ENCODE results near the gene KIAA0825. TPM values are rescaled to one million over a fixed set of nuclear protein-coding genes. Genes with fewer than 3 reads are reported as not detected.

The KIAA0825 gene
- total RNA-seq, 1 donor from 2014 or later: 0.99 TPM

- no peak for DNase-seq (ENCODE audit: low read depth in 2 of 2)
Measured at GRCh38 chr5:94243612-94244011, 374.8 kb downstream of the KIAA0825 start.

- DNase-seq (ENCODE audit: low read depth in 2 of 2): no peak
Measured at GRCh38 chr5:94240993-94241651, 377.3 kb downstream of the KIAA0825 start.

GRCh38 chr5:94240596-94240992 lies 377.8 kb downstream of the KIAA0825 start:
- DNase-seq (ENCODE audit: low read depth in 2 of 2): no peak

GRCh38 chr5:94240134-94240533 lies 378.3 kb downstream of the KIAA0825 start:
- DNase-seq (ENCODE audit: low read depth in 2 of 2): no peak

- no peak for DNase-seq (ENCODE audit: low read depth in 2 of 2)
Measured at GRCh38 chr5:94239266-94239665, 379.1 kb downstream of the KIAA0825 start.

- DNase-seq (ENCODE audit: low read depth in 2 of 2): no peak
Measured at GRCh38 chr5:94234987-94235386, 383.4 kb downstream of the KIAA0825 start.

GRCh38 chr5:94228791-94229190 lies 389.6 kb downstream of the KIAA0825 start:
- DNase-seq (ENCODE audit: low read depth in 2 of 2): no peak

GRCh38 chr5:94223235-94223634 lies 395.2 kb downstream of the KIAA0825 start:
- no peak for DNase-seq (ENCODE audit: low read depth in 2 of 2)

- no peak for DNase-seq (ENCODE audit: low read depth in 2 of 2)
Measured at GRCh38 chr5:94218374-94218773, 400.0 kb downstream of the KIAA0825 start.

GRCh38 chr5:94217745-94218144 lies 400.7 kb downstream of the KIAA0825 start:
- DNase-seq (ENCODE audit: low read depth in 2 of 2): no peak

GRCh38 chr5:94217216-94217615 lies 401.2 kb downstream of the KIAA0825 start:
- DNase-seq (ENCODE audit: low read depth in 2 of 2): no peak

- DNase-seq (ENCODE audit: low read depth in 2 of 2): no peak
Measured at GRCh38 chr5:94212476-94212875, 405.9 kb downstream of the KIAA0825 start.

GRCh38 chr5:94209774-94210355 lies 408.5 kb downstream of the KIAA0825 start:
- no peak for DNase-seq (ENCODE audit: low read depth in 2 of 2)

- no peak for DNase-seq (ENCODE audit: low read depth in 2 of 2)
Measured at GRCh38 chr5:94209272-94209671, 409.1 kb downstream of the KIAA0825 start.

GRCh38 chr5:94199566-94199965 lies 418.8 kb downstream of the KIAA0825 start:
- no peak for DNase-seq (ENCODE audit: low read depth in 2 of 2)

GRCh38 chr5:94197970-94198369 lies 420.4 kb downstream of the KIAA0825 start:
- no peak for DNase-seq (ENCODE audit: low read depth in 2 of 2)

- DNase-seq (ENCODE audit: low read depth in 2 of 2): no peak
Measured at GRCh38 chr5:94196953-94197352, 421.5 kb downstream of the KIAA0825 start.

- DNase-seq (ENCODE audit: low read depth in 2 of 2): no peak
Measured at GRCh38 chr5:94192658-94193391, 425.6 kb downstream of the KIAA0825 start.

GRCh38 chr5:94191604-94192003 lies 426.8 kb downstream of the KIAA0825 start:
- DNase-seq (ENCODE audit: low read depth in 2 of 2): no peak

- DNase-seq (ENCODE audit: low read depth in 2 of 2): no peak
Measured at GRCh38 chr5:94188725-94189124, 429.7 kb downstream of the KIAA0825 start.

GRCh38 chr5:94184870-94185269 lies 433.5 kb downstream of the KIAA0825 start:
- DNase-seq (ENCODE audit: low read depth in 2 of 2): no peak

- no peak for DNase-seq (ENCODE audit: low read depth in 2 of 2)
Measured at GRCh38 chr5:94181895-94182294, 436.5 kb downstream of the KIAA0825 start.

GRCh38 chr5:94180761-94181160 lies 437.6 kb downstream of the KIAA0825 start:
- no peak for DNase-seq (ENCODE audit: low read depth in 2 of 2)

Measured in lung microvascular endothelial cell (primary cell).